HepG2 (cell line): ENCODE measurements around the gene CHST6. TPM values are rescaled to one million over a fixed set of nuclear protein-coding genes. Genes with fewer than 3 reads are reported as not detected.

ENCODE experiments used
- EEA1 ChIP-seq: sonication (generic); formaldehyde crosslinking; IDR thresholded peaks from 2 replicates; pipeline ENCODE4 v1.5.1; 2020; ENCODE audit warnings: mild to moderate bottlenecking, missing genetic modification reagents, borderline replicate concordance
- FOXA3 ChIP-seq: IDR thresholded peaks from 2 replicates; pipeline ENCODE4 v1.6.1; 2016; ENCODE audit warnings: missing genetic modification reagents, missing compliant biosample characterization
- FOXM1 ChIP-seq: sonication (generic); formaldehyde crosslinking; IDR thresholded peaks from 2 replicates; pipeline ENCODE4 v1.5.0; 2020; ENCODE audit warnings: missing genetic modification reagents
- HNF4G ChIP-seq, 2 experiments: sonication (generic) in 1 of 2; formaldehyde crosslinking in 1 of 2; IDR thresholded peaks; 2 replicates each; pipeline versions ENCODE4 v1.4.0 to v1.6.1; 2011 to 2020; ENCODE audit warnings: borderline replicate concordance in 2 of 2, low read depth in 2 of 2, mild to moderate bottlenecking in 2 of 2, low read length in 1 of 2, missing genetic modification reagents in 1 of 2, moderate library complexity in 1 of 2
- JUN ChIP-seq: sonication (generic); formaldehyde crosslinking; IDR thresholded peaks from 2 replicates; pipeline ENCODE4 v1.4.0; 2020; ENCODE audit warnings: mild to moderate bottlenecking, missing genetic modification reagents
- MTF1 ChIP-seq: sonication (generic); formaldehyde crosslinking; IDR thresholded peaks from 2 replicates; pipeline ENCODE4 v1.5.0; 2020; ENCODE audit warnings: missing genetic modification reagents
- PITX1 ChIP-seq: sonication (generic); formaldehyde crosslinking; IDR thresholded peaks from 2 replicates; pipeline ENCODE4 v1.5.1; 2020; ENCODE audit warnings: mild to moderate bottlenecking, missing genetic modification reagents
- REL ChIP-seq: sonication (generic); formaldehyde crosslinking; conservative IDR thresholded peaks from 2 replicates; pipeline ENCODE4 v1.8.0; 2022; ENCODE audit warnings: mild to moderate bottlenecking, missing genetic modification reagents, moderate library complexity
- RFXANK ChIP-seq: IDR thresholded peaks from 2 replicates; pipeline ENCODE4 v1.6.1; 2016
- SIX4 ChIP-seq: sonication (generic); formaldehyde crosslinking; IDR thresholded peaks from 2 replicates; pipeline ENCODE4 v1.4.0; 2020; ENCODE audit warnings: missing genetic modification reagents
- SRSF1 ChIP-seq: fragments of 200-400 bp; formaldehyde crosslinking; optimal IDR thresholded peaks from 2 replicates; pipeline ENCODE3; 2017; ENCODE audit warnings: mild to moderate bottlenecking, low read depth, low read length, moderate library complexity
- STAT5B ChIP-seq: sonication (generic); formaldehyde crosslinking; IDR thresholded peaks from 2 replicates; pipeline ENCODE4 v1.4.0; 2020; ENCODE audit warnings: missing genetic modification reagents
- TARDBP ChIP-seq: sonication (generic); formaldehyde crosslinking; IDR thresholded peaks from 2 replicates; pipeline ENCODE4 v1.8.0; 2022; ENCODE audit warnings: mild to moderate bottlenecking, missing genetic modification reagents
- TBX2 ChIP-seq: sonication (generic); formaldehyde crosslinking; IDR thresholded peaks from 2 replicates; pipeline ENCODE4 v1.5.0; 2020; ENCODE audit warnings: missing genetic modification reagents, mild to moderate bottlenecking, borderline replicate concordance
- ZNF530 ChIP-seq: sonication (generic); formaldehyde crosslinking; IDR thresholded peaks from 2 replicates; pipeline ENCODE4 v1.5.0; 2020; ENCODE audit warnings: low read depth, mild to moderate bottlenecking, missing genetic modification reagents
- ZNF543 ChIP-seq: sonication (generic); formaldehyde crosslinking; IDR thresholded peaks from 2 replicates; pipeline ENCODE4 v1.4.0; 2020; ENCODE audit warnings: mild to moderate bottlenecking, missing genetic modification reagents
- ZNF788 ChIP-seq: sonication (generic); formaldehyde crosslinking; IDR thresholded peaks from 2 replicates; pipeline ENCODE4 v1.5.0; 2020; ENCODE audit warnings: mild to moderate bottlenecking, missing genetic modification reagents, borderline replicate concordance
- polyA plus RNA-seq, 8 experiments: library from polyadenylated mRNA; depleted of rRNA in 3 of 8; stranded (reverse) in 7 of 8; unstranded in 1 of 8; fragments of >200 nt; fragmentation: Illumina TruSeq in 4 of 8; extraction: Trizol in 4 of 8; gene quantifications; 2 replicates each; pipeline versions ENCODE4 v1.2.1 to v1.2.3, GENCODE V29; 2011 to 2016; ENCODE audit warnings: low read depth in 4 of 8, missing spikeins in 1 of 8, mixed read lengths in 1 of 8; ENCODE audit not compliant: insufficient read depth in 1 of 8
- total RNA-seq, 5 experiments: library from RNA; depleted of rRNA; stranded (reverse); fragments of >200 nt; fragmentation: Illumina TruSeq; extraction: Trizol; gene quantifications; 2 replicates each; pipeline ENCODE4 v1.2.3, GENCODE V29; 2016; ENCODE audit warnings: low read depth in 1 of 5
- TF ChIP-seq, protein P1 (sequence below): sonication (generic); formaldehyde crosslinking; IDR thresholded peaks from 2 replicates; pipeline ENCODE4 v1.5.0; 2020; ENCODE audit warnings: mild to moderate bottlenecking, low read depth, missing genetic modification reagents, borderline replicate concordance
- TF ChIP-seq, protein P2 (sequence below): sonication (generic); formaldehyde crosslinking; IDR thresholded peaks from 2 replicates; pipeline ENCODE4 v1.5.1; 2020; ENCODE audit warnings: missing genetic modification reagents, mild to moderate bottlenecking, borderline replicate concordance
- TF ChIP-seq, protein P3 (sequence below): sonication (generic); formaldehyde crosslinking; IDR thresholded peaks from 2 replicates; pipeline ENCODE4 v1.5.0; 2020; ENCODE audit warnings: missing genetic modification reagents
- TF ChIP-seq, protein P4 (sequence below): sonication (generic); formaldehyde crosslinking; conservative IDR thresholded peaks from 2 replicates; pipeline ENCODE4 v1.8.0; 2022; ENCODE audit warnings: mild to moderate bottlenecking, moderate library complexity, missing genetic modification reagents
- TF ChIP-seq, protein P5 (sequence below): sonication (generic); formaldehyde crosslinking; IDR thresholded peaks from 2 replicates; pipeline ENCODE4 v1.4.0; 2020; ENCODE audit warnings: mild to moderate bottlenecking, missing genetic modification reagents

The CHST6 gene
- total and polyA plus RNA-seq, 2 of the 13 experiments (the other 11 are each of a cell fraction or from before 2014, with no cell fraction given): 0.18 to 0.91 TPM

DNA sequence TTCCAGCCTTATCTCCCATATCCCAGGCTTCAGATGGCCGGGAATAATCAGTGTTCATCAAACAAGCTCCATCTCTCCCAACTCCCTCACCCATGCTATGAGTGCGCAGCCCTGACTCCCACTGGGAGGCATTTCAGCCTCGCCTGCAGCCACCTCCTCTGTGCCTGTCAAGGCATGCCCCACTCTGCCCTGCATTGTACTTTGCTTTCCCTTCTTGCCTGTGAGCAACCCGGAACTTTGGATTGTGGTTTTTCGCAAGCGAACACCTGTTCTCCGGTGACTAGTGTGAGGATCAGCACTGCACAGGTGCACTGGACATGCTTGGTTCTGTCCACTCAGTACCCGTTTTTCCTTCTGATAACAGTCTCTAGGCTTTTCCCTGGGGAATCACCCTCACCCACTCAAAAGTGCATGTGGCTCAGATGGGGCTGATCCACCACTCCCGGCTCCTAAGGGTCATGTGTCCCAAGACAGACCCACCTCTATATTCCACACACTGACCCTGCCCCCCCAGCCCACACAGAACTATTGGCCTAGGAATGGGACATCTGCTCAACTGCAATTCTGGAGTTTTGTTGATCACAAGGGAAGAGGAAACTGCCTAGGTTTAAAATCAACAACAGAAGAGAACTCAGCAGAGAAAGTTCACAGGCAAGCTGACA lies 9.1 kb downstream of the CHST6 start (continued):
- TF ChIP-seq, protein P1, sequence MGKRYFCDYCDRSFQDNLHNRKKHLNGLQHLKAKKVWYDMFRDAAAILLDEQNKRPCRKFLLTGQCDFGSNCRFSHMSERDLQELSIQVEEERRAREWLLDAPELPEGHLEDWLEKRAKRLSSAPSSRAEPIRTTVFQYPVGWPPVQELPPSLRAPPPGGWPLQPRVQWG (CRISPR knock-in tag): no peak
- TF ChIP-seq SIX4 (CRISPR knock-in tag) (no peak), ZNF788 (CRISPR knock-in tag) (0 out of 2 replicates have a peak, but pooled peaks have one; percentile 25), ZNF530 (CRISPR knock-in tag) (no peak), PITX1 (no peak), HNF4G (IDR thresholded peaks at IDR 0.05; ENCODE audit: borderline replicate concordance, low read depth, low read length) (peak; percentile 54), HNF4G (CRISPR knock-in tag; IDR thresholded peaks at IDR 0.05; ENCODE audit: borderline replicate concordance, low read depth) (no peak), STAT5B (CRISPR knock-in tag) (no peak), ZNF543 (CRISPR knock-in tag) (no peak), MTF1 (CRISPR knock-in tag) (no peak), SRSF1 (no peak), TARDBP (CRISPR knock-in tag) (no peak), JUN (CRISPR knock-in tag) (no peak), FOXA3 (CRISPR knock-in tag) (0 out of 2 replicates have a peak, but pooled peaks have one; percentile 6), FOXM1 (no peak), REL (no peak), RFXANK (CRISPR knock-in tag) (no peak), TBX2 (no peak), EEA1 (peak; percentile 51; the same call in 1 of the 2 replicates)
- TF ChIP-seq, protein P2, sequence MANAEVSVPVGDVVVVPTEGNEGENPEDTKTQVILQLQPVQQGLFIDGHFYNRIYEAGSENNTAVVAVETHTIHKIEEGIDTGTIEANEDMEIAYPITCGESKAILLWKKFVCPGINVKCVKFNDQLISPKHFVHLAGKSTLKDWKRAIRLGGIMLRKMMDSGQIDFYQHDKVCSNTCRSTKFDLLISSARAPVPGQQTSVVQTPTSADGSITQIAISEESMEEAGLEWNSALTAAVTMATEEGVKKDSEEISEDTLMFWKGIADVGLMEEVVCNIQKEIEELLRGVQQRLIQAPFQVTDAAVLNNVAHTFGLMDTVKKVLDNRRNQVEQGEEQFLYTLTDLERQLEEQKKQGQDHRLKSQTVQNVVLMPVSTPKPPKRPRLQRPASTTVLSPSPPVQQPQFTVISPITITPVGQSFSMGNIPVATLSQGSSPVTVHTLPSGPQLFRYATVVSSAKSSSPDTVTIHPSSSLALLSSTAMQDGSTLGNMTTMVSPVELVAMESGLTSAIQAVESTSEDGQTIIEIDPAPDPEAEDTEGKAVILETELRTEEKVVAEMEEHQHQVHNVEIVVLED (CRISPR knock-in tag): no peak
- TF ChIP-seq, protein P3, sequence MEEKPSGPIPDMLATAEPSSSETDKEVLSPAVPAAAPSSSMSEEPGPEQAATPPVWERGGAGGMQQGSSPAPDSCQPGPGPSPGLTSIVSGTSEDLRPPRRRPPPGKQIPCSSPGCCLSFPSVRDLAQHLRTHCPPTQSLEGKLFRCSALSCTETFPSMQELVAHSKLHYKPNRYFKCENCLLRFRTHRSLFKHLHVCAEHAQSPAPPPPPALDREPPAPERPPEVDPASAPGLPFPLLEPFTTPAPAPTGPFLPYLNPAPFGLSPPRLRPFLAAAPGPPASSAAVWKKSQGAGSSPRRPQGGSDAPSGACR (CRISPR knock-in tag): no peak
- TF ChIP-seq, protein P4, sequence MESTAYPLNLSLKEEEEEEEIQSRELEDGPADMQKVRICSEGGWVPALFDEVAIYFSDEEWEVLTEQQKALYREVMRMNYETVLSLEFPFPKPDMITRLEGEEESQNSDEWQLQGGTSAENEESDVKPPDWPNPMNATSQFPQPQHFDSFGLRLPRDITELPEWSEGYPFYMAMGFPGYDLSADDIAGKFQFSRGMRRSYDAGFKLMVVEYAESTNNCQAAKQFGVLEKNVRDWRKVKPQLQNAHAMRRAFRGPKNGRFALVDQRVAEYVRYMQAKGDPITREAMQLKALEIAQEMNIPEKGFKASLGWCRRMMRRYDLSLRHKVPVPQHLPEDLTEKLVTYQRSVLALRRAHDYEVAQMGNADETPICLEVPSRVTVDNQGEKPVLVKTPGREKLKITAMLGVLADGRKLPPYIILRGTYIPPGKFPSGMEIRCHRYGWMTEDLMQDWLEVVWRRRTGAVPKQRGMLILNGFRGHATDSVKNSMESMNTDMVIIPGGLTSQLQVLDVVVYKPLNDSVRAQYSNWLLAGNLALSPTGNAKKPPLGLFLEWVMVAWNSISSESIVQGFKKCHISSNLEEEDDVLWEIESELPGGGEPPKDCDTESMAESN (CRISPR knock-in tag): no peak
- TF ChIP-seq, protein P5, sequence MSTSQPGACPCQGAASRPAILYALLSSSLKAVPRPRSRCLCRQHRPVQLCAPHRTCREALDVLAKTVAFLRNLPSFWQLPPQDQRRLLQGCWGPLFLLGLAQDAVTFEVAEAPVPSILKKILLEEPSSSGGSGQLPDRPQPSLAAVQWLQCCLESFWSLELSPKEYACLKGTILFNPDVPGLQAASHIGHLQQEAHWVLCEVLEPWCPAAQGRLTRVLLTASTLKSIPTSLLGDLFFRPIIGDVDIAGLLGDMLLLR (CRISPR knock-in tag): no peak
